ENCODE results near the gene MEI1. TPM values are rescaled to one million over a fixed set of nuclear protein-coding genes. Genes with fewer than 3 reads are reported as not detected.

Gene MEI1
- total RNA-seq, 2 experiments from 2014 or later = 27.7 to 28.4 TPM

DNA sequence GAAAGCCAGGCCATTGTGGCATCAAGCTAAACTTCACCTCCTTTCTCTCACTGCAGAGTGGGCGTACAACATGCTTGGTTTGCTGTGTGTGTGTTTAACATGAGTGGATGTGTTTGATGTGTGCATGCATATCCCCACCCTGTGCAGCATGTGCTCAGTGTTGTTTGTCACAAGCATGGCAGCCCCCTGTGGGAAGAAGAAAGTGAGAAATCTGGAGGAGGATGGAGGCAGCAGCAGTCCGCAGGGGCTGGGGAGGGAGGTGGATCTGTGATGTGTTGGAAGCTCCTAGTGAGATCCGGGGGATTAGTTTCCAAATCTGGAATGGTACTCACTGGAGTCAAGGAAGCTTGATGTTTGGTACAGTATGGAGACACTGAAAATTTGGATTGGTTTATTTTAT is 77.1 kb downstream of the MEI1 start:
- no peak for ATAC-seq
- Mint-ChIP-seq H3K36me3 (ENCODE audit: low read depth) (no peaks in the 10 kb centered on the region), H3K27ac (no peak overlapping the region), H3K4me1 (ENCODE audit: low read depth) (peaks cover 26% of the 10 kb centered on the region), H3K4me3 (no peak overlapping the region), H3K27me3 (no peaks in the 10 kb centered on the region), H3K9me3 (no peaks in the 10 kb centered on the region)
- no peak for DNase-seq
- ChIA-PET POLR2A (interaction anchor here (1.1 kb wide), 1 partner anchor 15 kb away, joined by 3 read pairs; no protein-coding TSS in a partner anchor), CTCF (interaction anchor here (1.0 to 7.6 kb wide), 4 partner anchors 8 to 79 kb away, joined by 5 to 56 read pairs (median 14); partner anchors contain the start of gene MEI1)
- intact Hi-C loops (cut with micrococcal nuclease) = no loop called here
- no peak for TF ChIP-seq CTCF (IDR thresholded peaks at IDR 0.05)

- POLR2A ChIA-PET = interaction anchor here (1.4 to 1.8 kb wide), 2 partner anchors 20 to 23 kb away, joined by 5 to 8 read pairs; partner anchors contain the start of gene CCDC134
- Mint-ChIP-seq H3K27ac (peak overlapping the region; percentile 13), H3K9me3 (no peaks in the 10 kb centered on the region), H3K27me3 (no peaks in the 10 kb centered on the region), H3K4me3 (no peak overlapping the region), H3K36me3 (ENCODE audit: low read depth) (no peaks in the 10 kb centered on the region), H3K4me1 (ENCODE audit: low read depth) (peaks cover 37% of the 10 kb centered on the region)
- no peak for ATAC-seq
- CTCF ChIA-PET = interaction anchor here (1.3 to 7.6 kb wide), 2 partner anchors 31 to 80 kb away, joined by 4 to 56 read pairs; partner anchors contain the start of gene MEI1
- DNase-seq = no peak
- intact Hi-C loops (cut with micrococcal nuclease) = no loop called here
- no peak for TF ChIP-seq CTCF (IDR thresholded peaks at IDR 0.05)
Measured at GRCh38 chr22:41777749-41778425, 78.6 kb downstream of the MEI1 start.

GRCh38 chr22:41779929-41780505 is 80.7 kb downstream of the MEI1 start:
- peak; percentile 5 for ATAC-seq

DNA sequence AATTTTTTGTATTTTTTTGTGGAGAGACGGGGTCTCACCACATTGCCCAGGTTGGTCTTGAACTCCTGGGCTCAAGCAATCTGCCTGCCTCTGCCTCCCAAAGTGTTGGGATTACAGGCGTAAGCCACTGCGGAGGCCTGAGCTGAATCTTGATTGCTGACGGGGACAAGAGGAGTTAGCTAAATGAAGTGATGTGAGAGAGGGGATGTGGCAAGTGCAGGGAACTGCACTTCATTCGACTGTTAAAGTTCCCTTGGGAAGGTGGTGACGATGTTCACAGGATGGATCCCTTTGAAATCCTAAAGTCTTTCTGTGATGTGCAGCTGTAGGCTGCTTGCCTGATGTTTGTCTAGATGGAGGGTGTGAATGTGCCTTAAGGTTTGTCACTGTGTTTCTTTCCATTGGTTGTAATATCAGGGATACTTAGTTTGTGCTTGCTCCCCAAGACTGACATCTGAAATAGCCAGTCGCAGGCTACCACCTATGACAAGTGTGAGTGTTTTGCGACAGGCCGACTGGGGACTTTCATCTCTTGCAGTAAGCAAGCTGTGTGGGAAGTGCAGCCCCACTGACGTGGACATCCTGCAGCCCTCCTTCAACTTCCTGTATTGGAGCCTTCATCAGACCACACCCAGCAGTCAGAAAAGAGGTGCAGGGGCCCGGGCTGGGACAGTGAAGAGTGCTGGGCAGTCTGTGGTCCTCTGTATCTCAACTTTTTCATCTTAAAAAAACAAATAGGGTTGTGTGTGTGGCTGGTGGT is 81.6 kb downstream of the MEI1 start:
- Mint-ChIP-seq H3K9me3 (no peaks in the 10 kb centered on the region), H3K27ac (peak overlapping the region; percentile 99), H3K27me3 (no peaks in the 10 kb centered on the region), H3K36me3 (ENCODE audit: low read depth) (no peaks in the 10 kb centered on the region), H3K4me1 (ENCODE audit: low read depth) (peaks cover 39% of the 10 kb centered on the region), H3K4me3 (peak overlapping the region; percentile 81)
- ATAC-seq (peak; percentile 94), DNase-seq (peak; percentile 98)
- no peak for TF ChIP-seq CTCF (IDR thresholded peaks at IDR 0.05)
- POLR2A ChIA-PET = interaction anchor here (0.6 to 4.7 kb wide), 23 partner anchors 9 to 191 kb away, joined by 3 to 85 read pairs (median 3); partner anchors contain the start of genes CCDC134, CENPM, PMM1 and SNU13
- intact Hi-C loops (cut with micrococcal nuclease) = loop anchor here (5.0 kb wide), 1 partner anchor 94 kb away; the partner anchor contains the start of gene SNU13
- CTCF ChIA-PET = interaction anchor here (0.6 to 7.6 kb wide), 16 partner anchors 9 to 184 kb away, joined by 3 to 56 read pairs (median 4); partner anchors contain the start of genes CCDC134, CENPM and MEI1

More at GRCh38 chr22:41779929-41780505, 80.7 kb downstream of the MEI1 start:
- intact Hi-C loops (cut with micrococcal nuclease) = loop anchor here (5.0 kb wide), 1 partner anchor 93 kb away; the partner anchor contains the start of gene SNU13
- H3K36me3 Mint-ChIP-seq (ENCODE audit: low read depth) = no peaks in the 10 kb centered on the region
- H3K27ac Mint-ChIP-seq = peak overlapping the region; percentile 99
- H3K4me3 Mint-ChIP-seq = peak overlapping the region; percentile 81
- peaks cover 39% of the 10 kb centered on the region for H3K4me1 Mint-ChIP-seq (ENCODE audit: low read depth)
- ChIA-PET CTCF (interaction anchor here (0.6 to 7.6 kb wide), 12 partner anchors 10 to 185 kb away, joined by 3 to 56 read pairs (median 6); partner anchors contain the start of genes CCDC134 and MEI1), POLR2A (interaction anchor here (0.5 to 4.7 kb wide), 17 partner anchors 13 to 553 kb away, joined by 3 to 85 read pairs (median 4); partner anchors contain the start of genes CCDC134, CENPM, PMM1 and SNU13)
- peak; percentile 35 for DNase-seq
- TF ChIP-seq CTCF (IDR thresholded peaks at IDR 0.05) = no peak
- no peaks in the 10 kb centered on the region for H3K9me3 Mint-ChIP-seq
- no peaks in the 10 kb centered on the region for H3K27me3 Mint-ChIP-seq

Measured in activated CD8-positive, alpha-beta T cell treated with anti-CD3 and anti-CD28 coated beads for 36 hours (primary cell).